CD4-positive, alpha-beta T cell (primary cell): ENCODE data around the gene MIR17HG. TPM values are rescaled to one million over a fixed set of nuclear protein-coding genes. Genes with fewer than 3 reads are reported as not detected.

ENCODE experiments used
- ATAC-seq: fragments of 200-7000 bp; cut with Tn5 transposase; one replicate; pipeline ENCODE4 v1.10.0; 2022; ENCODE audit warnings: mild to moderate bottlenecking; ENCODE audit not compliant: poor library complexity
- CTCF ChIA-PET: fragments of 350-600 bp; sonication (Branson Sonifier 250); formaldehyde crosslinking; loops from one replicate; lab custom pipeline; 2021; ENCODE audit warnings: antibody characterized with exemption, inconsistent platforms; lab: Charles Lee
- POLR2A ChIA-PET: fragments of 350-600 bp; sonication (Branson Sonifier 250); formaldehyde crosslinking; loops from one replicate; lab custom pipeline; 2021; ENCODE audit warnings: antibody characterized with exemption, inconsistent platforms; lab: Charles Lee
- DNase-seq, 14 experiments: peaks; one replicate each; pipeline ENCODE4 v3.0.0-alpha.2; 2013 to 2020; ENCODE audit warnings: mixed read lengths in 2 of 14
- H3K27ac ChIP-seq, 2 donors: one replicate each; pipeline versions ENCODE4 v1.5.1 to v1.7.0; 2013; ENCODE audit warnings: low read length in 2 of 2, low read depth in 1 of 2, mild to moderate bottlenecking in 1 of 2
- H3K27me3 ChIP-seq, 2 experiments: 1 replicate in 1 of 2; 2 replicates in 1 of 2; pipeline versions ENCODE4 v1.6.1 to v1.7.0; 2013; ENCODE audit warnings: low read length in 2 of 2, control low read depth in 1 of 2, mild to moderate bottlenecking in 1 of 2, moderate library complexity in 1 of 2; ENCODE audit not compliant: insufficient read depth in 2 of 2, control insufficient read depth in 1 of 2
- H3K36me3 ChIP-seq: one replicate; pipeline ENCODE4 v1.6.1; 2013; ENCODE audit warnings: low read length, control low read depth; ENCODE audit not compliant: insufficient read depth
- H3K4me1 ChIP-seq: one replicate; pipeline ENCODE4 v1.6.1; 2013; ENCODE audit warnings: low read length, control low read depth; ENCODE audit not compliant: insufficient read depth
- H3K4me3 ChIP-seq: one replicate; pipeline ENCODE4 v1.5.1; 2013; ENCODE audit warnings: mild to moderate bottlenecking, low read length, moderate library complexity
- H3K9me3 ChIP-seq, 2 experiments: 1 replicate in 1 of 2; 2 replicates in 1 of 2; pipeline versions ENCODE4 v1.6.1 to v1.7.0; 2013; ENCODE audit warnings: low read length in 2 of 2, mild to moderate bottlenecking in 2 of 2, control low read depth in 1 of 2, moderate library complexity in 1 of 2; ENCODE audit not compliant: control insufficient read depth in 1 of 2, insufficient read depth in 1 of 2
- H3K27ac Mint-ChIP-seq: one replicate; pipeline ENCODE4 v1.8.0; 2020; ENCODE audit warnings: mixed read lengths
- H3K27me3 Mint-ChIP-seq: one replicate; pipeline ENCODE4 v1.8.0; 2021; ENCODE audit warnings: mixed read lengths
- H3K36me3 Mint-ChIP-seq: one replicate; pipeline ENCODE4 v1.8.0; 2021; ENCODE audit warnings: low read depth, mixed read lengths
- H3K4me1 Mint-ChIP-seq: one replicate; pipeline ENCODE4 v1.8.0; 2021; ENCODE audit warnings: low read depth, mixed read lengths
- H3K4me3 Mint-ChIP-seq: one replicate; pipeline ENCODE4 v1.8.0; 2020; ENCODE audit warnings: mild to moderate bottlenecking, mixed read lengths
- H3K9me3 Mint-ChIP-seq: one replicate; pipeline ENCODE4 v1.8.0; 2020; ENCODE audit warnings: mixed read lengths
- CTCF ChIP-seq: fragments of 200-600 bp; IDR thresholded peaks from one replicate; pipeline ENCODE4 v1.8.0; 2022; ENCODE audit warnings: antibody characterized with exemption, mild to moderate bottlenecking
- intact Hi-C, 2 experiments: fragments of 100-400 bp; cut with DNase I in 1 of 2; cut with micrococcal nuclease in 1 of 2; formaldehyde crosslinking; loops; one replicate each; pipeline versions ENCODE4 v1.15.1 to v1.9.0; 2023 to 2025; cut with DNase I, micrococcal nuclease
- total RNA-seq, 174 experiments: library from RNA in 2 of 174; stranded (reverse) in 2 of 174; gene quantifications; one replicate each; pipeline ENCODE4 v1.2.3 and lab custom pipeline; 2021 to 2026

Gene MIR17HG
- total RNA-seq, 2 experiments from 2014 or later: 6.0 to 6.6 TPM

- Histone ChIP-seq H3K27ac (no peak overlapping the region), H3K4me1 (no peaks in the 10 kb centered on the region), H3K27me3 (no peaks in the 10 kb centered on the region), H3K9me3 (no peaks in the 10 kb centered on the region), H3K36me3 (peaks cover 18% of the 10 kb centered on the region), H3K4me3 (no peak overlapping the region)
- ChIA-PET POLR2A (interaction anchor here (1.4 kb wide), 1 partner anchor 9 kb away, joined by 5 read pairs; no protein-coding TSS in a partner anchor), CTCF (no interaction called here)
- Mint-ChIP-seq H3K4me1 (peaks cover 34% of the 10 kb centered on the region), H3K27ac (no peak overlapping the region), H3K4me3 (no peak overlapping the region), H3K27me3 (no peaks in the 10 kb centered on the region), H3K9me3 (no peaks in the 10 kb centered on the region), H3K36me3 (peaks cover 30% of the 10 kb centered on the region)
- ATAC-seq (no peak), DNase-seq (no peak)
- TF ChIP-seq CTCF: no peak
- intact Hi-C loops: no loop called here
Measured at GRCh38 chr13:91359111-91359510, 11.6 kb downstream of the MIR17HG start.

- Mint-ChIP-seq H3K27me3 (no peaks in the 10 kb centered on the region), H3K4me1 (peaks cover 34% of the 10 kb centered on the region), H3K36me3 (peaks cover 25% of the 10 kb centered on the region), H3K27ac (no peak overlapping the region), H3K4me3 (no peak overlapping the region), H3K9me3 (no peaks in the 10 kb centered on the region)
- H3K27ac ChIP-seq: no peak overlapping the region
- no peak for ATAC-seq
- ChIA-PET CTCF (no interaction called here), POLR2A (interaction anchor here (1.4 kb wide), 1 partner anchor 10 kb away, joined by 5 read pairs; no protein-coding TSS in a partner anchor)
- TF ChIP-seq CTCF: no peak
- DNase-seq: no peak
- no peaks in the 10 kb centered on the region for H3K4me1 ChIP-seq
- H3K36me3 ChIP-seq: peaks cover 13% of the 10 kb centered on the region
- H3K9me3 ChIP-seq: no peaks in the 10 kb centered on the region
- no peaks in the 10 kb centered on the region for H3K27me3 ChIP-seq
- H3K4me3 ChIP-seq: no peak overlapping the region
- intact Hi-C loops: no loop called here
Measured at GRCh38 chr13:91359631-91360030, 12.1 kb downstream of the MIR17HG start.

- no peak overlapping the region for H3K27ac Mint-ChIP-seq
- peaks cover 34% of the 10 kb centered on the region for H3K4me1 Mint-ChIP-seq
- Histone ChIP-seq H3K4me3 (no peak overlapping the region), H3K27me3 (no peaks in the 10 kb centered on the region), H3K9me3 (no peaks in the 10 kb centered on the region), H3K27ac (no peak overlapping the region), H3K4me1 (no peaks in the 10 kb centered on the region), H3K36me3 (peaks cover 7% of the 10 kb centered on the region)
- no peaks in the 10 kb centered on the region for H3K9me3 Mint-ChIP-seq
- ATAC-seq (no peak), DNase-seq (no peak)
- no peaks in the 10 kb centered on the region for H3K27me3 Mint-ChIP-seq
- intact Hi-C loops: no loop called here
- ChIA-PET POLR2A (interaction anchor here (1.4 kb wide), 1 partner anchor 10 kb away, joined by 5 read pairs; no protein-coding TSS in a partner anchor), CTCF (no interaction called here)
- H3K4me3 Mint-ChIP-seq: no peak overlapping the region
- H3K36me3 Mint-ChIP-seq: peaks cover 18% of the 10 kb centered on the region
- no peak for TF ChIP-seq CTCF
Measured at GRCh38 chr13:91360246-91360751, 12.8 kb downstream of the MIR17HG start.
